HepG2 (cell line): ENCODE results near the gene LRPPRC. TPM values are rescaled to one million over a fixed set of nuclear protein-coding genes. Genes with fewer than 3 reads are reported as not detected.

Experiments
- ARID5B ChIP-seq: IDR thresholded peaks from 2 replicates; pipeline ENCODE4 v1.4.0; 2020; ENCODE audit warnings: mild to moderate bottlenecking, missing genetic modification reagents
- ETV5 ChIP-seq: IDR thresholded peaks from 2 replicates; pipeline ENCODE4 v1.6.1; 2018; ENCODE audit warnings: missing biosample characterization, missing genetic modification reagents, inconsistent platforms, borderline replicate concordance
- JUN ChIP-seq: sonication (generic); formaldehyde crosslinking; IDR thresholded peaks from 2 replicates; pipeline ENCODE4 v1.4.0; 2020; ENCODE audit warnings: mild to moderate bottlenecking, missing genetic modification reagents
- KDM5A ChIP-seq: fragments of 200-600 bp; sonication (generic); IDR thresholded peaks from 2 replicates; pipeline ENCODE4 v1.7.0; 2018; ENCODE audit warnings: antibody characterized with exemption, mild to moderate bottlenecking, low read length, borderline replicate concordance
- KLF6 ChIP-seq: IDR thresholded peaks from 2 replicates; pipeline ENCODE4 v1.8.0; 2016; ENCODE audit warnings: missing biosample characterization, missing genetic modification reagents
- RERE ChIP-seq: IDR thresholded peaks from 2 replicates; pipeline ENCODE4 v1.6.1; 2016; ENCODE audit warnings: low read depth, missing genetic modification reagents, missing compliant biosample characterization
- SP5 ChIP-seq: IDR thresholded peaks from 2 replicates; pipeline ENCODE4 v1.6.1; 2016; ENCODE audit warnings: low read depth, borderline replicate concordance
- TAF15 ChIP-seq: fragments of 200-400 bp; formaldehyde crosslinking; IDR thresholded peaks from one replicate; pipeline ENCODE4 v1.6.1; 2018; ENCODE audit warnings: mild to moderate bottlenecking, low read depth, low read length; ENCODE audit not compliant: poor library complexity, severe bottlenecking
- YEATS4 ChIP-seq: sonication (generic); formaldehyde crosslinking; IDR thresholded peaks from 2 replicates; pipeline ENCODE4 v1.4.0; 2020; ENCODE audit warnings: missing genetic modification reagents, borderline replicate concordance
- ZC3H13 ChIP-seq: sonication (generic); formaldehyde crosslinking; IDR thresholded peaks from 2 replicates; pipeline ENCODE4 v1.8.1; 2023; ENCODE audit warnings: mild to moderate bottlenecking, missing genetic modification reagents, moderate library complexity
- ZNF737 ChIP-seq: sonication (generic); formaldehyde crosslinking; IDR thresholded peaks from 2 replicates; pipeline ENCODE4 v1.5.0; 2020; ENCODE audit warnings: missing genetic modification reagents, mild to moderate bottlenecking, borderline replicate concordance
- ZNF782 ChIP-seq: sonication (generic); formaldehyde crosslinking; IDR thresholded peaks from 2 replicates; pipeline ENCODE4 v1.4.0; 2020; ENCODE audit warnings: missing genetic modification reagents, mild to moderate bottlenecking, borderline replicate concordance
- polyA plus RNA-seq, 8 experiments: library from polyadenylated mRNA; depleted of rRNA in 3 of 8; stranded (reverse) in 7 of 8; unstranded in 1 of 8; fragments of >200 nt; fragmentation: Illumina TruSeq in 4 of 8; extraction: Trizol in 4 of 8; gene quantifications; 2 replicates each; pipeline versions ENCODE4 v1.2.1 to v1.2.3, GENCODE V29; 2011 to 2016; ENCODE audit warnings: low read depth in 4 of 8, missing spikeins in 1 of 8, mixed read lengths in 1 of 8; ENCODE audit not compliant: insufficient read depth in 1 of 8
- total RNA-seq, 5 experiments: library from RNA; depleted of rRNA; stranded (reverse); fragments of >200 nt; fragmentation: Illumina TruSeq; extraction: Trizol; gene quantifications; 2 replicates each; pipeline ENCODE4 v1.2.3, GENCODE V29; 2016; ENCODE audit warnings: low read depth in 1 of 5
- TF ChIP-seq, protein P1 (sequence below): IDR thresholded peaks from 2 replicates; pipeline ENCODE4 v1.6.1; 2018; ENCODE audit warnings: missing genetic modification reagents
- TF ChIP-seq, protein P2 (sequence below): sonication (generic); formaldehyde crosslinking; IDR thresholded peaks from 2 replicates; pipeline ENCODE4 v1.4.0; 2020; ENCODE audit warnings: missing genetic modification reagents
- TF ChIP-seq, protein P3 (sequence below): sonication (generic); formaldehyde crosslinking; IDR thresholded peaks from 2 replicates; pipeline ENCODE4 v1.8.0; 2022; ENCODE audit warnings: mild to moderate bottlenecking, missing genetic modification reagents; ENCODE audit not compliant: insufficient replicate concordance

The LRPPRC gene
- total and polyA plus RNA-seq, 2 of the 13 experiments (the other 11 are each of a cell fraction or from before 2014, with no cell fraction given): 117 to 167 TPM

DNA sequence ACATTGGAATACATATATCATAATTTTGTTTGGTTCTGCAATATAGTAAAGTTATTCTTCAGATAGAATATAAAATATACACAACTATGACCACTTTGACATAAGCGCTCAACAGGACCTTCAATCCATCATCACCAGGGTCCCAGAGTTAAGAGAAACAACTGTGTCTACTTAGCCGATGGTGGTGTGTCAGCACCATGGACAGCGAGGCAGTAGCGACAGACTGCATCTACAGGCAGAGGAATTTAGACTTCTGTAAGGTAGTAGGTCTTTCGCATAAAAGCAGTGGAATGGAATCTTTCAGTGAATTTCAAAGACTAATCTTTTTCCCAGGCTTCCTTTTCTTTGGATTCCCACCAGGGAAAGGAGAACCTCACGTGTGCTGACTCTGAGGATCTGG, 20.5 kb upstream of the LRPPRC start (continued):
- TF ChIP-seq ARID5B (CRISPR knock-in tag): peak; percentile 62
- TF ChIP-seq ZC3H13 (CRISPR knock-in tag): 0 out of 2 replicates have a peak, but pooled peaks have one; percentile 34
- no peak for TF ChIP-seq YEATS4 (CRISPR knock-in tag)
- TF ChIP-seq, protein P1, sequence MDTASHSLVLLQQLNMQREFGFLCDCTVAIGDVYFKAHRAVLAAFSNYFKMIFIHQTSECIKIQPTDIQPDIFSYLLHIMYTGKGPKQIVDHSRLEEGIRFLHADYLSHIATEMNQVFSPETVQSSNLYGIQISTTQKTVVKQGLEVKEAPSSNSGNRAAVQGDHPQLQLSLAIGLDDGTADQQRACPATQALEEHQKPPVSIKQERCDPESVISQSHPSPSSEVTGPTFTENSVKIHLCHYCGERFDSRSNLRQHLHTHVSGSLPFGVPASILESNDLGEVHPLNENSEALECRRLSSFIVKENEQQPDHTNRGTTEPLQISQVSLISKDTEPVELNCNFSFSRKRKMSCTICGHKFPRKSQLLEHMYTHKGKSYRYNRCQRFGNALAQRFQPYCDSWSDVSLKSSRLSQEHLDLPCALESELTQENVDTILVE: peak; percentile 94
- peak; percentile 61 for TF ChIP-seq ETV5 (CRISPR knock-in tag)
- TF ChIP-seq, protein P2, sequence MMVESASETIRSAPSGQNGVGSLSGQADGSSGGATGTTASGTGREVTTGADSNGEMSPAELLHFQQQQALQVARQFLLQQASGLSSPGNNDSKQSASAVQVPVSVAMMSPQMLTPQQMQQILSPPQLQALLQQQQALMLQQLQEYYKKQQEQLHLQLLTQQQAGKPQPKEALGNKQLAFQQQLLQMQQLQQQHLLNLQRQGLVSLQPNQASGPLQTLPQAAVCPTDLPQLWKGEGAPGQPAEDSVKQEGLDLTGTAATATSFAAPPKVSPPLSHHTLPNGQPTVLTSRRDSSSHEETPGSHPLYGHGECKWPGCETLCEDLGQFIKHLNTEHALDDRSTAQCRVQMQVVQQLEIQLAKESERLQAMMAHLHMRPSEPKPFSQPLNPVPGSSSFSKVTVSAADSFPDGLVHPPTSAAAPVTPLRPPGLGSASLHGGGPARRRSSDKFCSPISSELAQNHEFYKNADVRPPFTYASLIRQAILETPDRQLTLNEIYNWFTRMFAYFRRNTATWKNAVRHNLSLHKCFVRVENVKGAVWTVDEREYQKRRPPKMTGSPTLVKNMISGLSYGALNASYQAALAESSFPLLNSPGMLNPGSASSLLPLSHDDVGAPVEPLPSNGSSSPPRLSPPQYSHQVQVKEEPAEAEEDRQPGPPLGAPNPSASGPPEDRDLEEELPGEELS (CRISPR knock-in tag): no peak
- TF ChIP-seq, protein P3, sequence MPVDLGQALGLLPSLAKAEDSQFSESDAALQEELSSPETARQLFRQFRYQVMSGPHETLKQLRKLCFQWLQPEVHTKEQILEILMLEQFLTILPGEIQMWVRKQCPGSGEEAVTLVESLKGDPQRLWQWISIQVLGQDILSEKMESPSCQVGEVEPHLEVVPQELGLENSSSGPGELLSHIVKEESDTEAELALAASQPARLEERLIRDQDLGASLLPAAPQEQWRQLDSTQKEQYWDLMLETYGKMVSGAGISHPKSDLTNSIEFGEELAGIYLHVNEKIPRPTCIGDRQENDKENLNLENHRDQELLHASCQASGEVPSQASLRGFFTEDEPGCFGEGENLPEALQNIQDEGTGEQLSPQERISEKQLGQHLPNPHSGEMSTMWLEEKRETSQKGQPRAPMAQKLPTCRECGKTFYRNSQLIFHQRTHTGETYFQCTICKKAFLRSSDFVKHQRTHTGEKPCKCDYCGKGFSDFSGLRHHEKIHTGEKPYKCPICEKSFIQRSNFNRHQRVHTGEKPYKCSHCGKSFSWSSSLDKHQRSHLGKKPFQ (CRISPR knock-in tag): no peak
- TF ChIP-seq JUN: peak; percentile 46; the same call in 1 of the 2 replicates
- TF ChIP-seq TAF15: no peak
- TF ChIP-seq KLF6 (CRISPR knock-in tag): peak; percentile 98
- TF ChIP-seq ZNF737: no peak
- TF ChIP-seq ZNF782 (CRISPR knock-in tag): peak; percentile 76; the same call in 1 of the 2 replicates
- 0 out of 2 replicates have a peak, but pooled peaks have one; percentile 19 for TF ChIP-seq RERE (CRISPR knock-in tag)
- TF ChIP-seq SP5 (CRISPR knock-in tag): no peak
- TF ChIP-seq KDM5A: no peak
